K562 (cell line): Measurements from ENCODE around the gene TBL1XR1.

Experiments
- ATF7 ChIP-seq: fragments of 450-650 bp; IDR thresholded peaks from 2 replicates; pipeline ENCODE4 v1.7.1; 2014; ENCODE audit warnings: mild to moderate bottlenecking, moderate library complexity
- CAMTA2 ChIP-seq: fragments of 250-450 bp; sonication (Bioruptor Pico); conservative IDR thresholded peaks from 2 replicates; pipeline ENCODE4 v1.5.1; 2022
- ESRRA ChIP-seq: fragments of 450-650 bp; IDR thresholded peaks from 2 replicates; pipeline ENCODE4 v1.6.1; 2014; ENCODE audit warnings: low read depth, mild to moderate bottlenecking, moderate library complexity, borderline replicate concordance
- FOXM1 ChIP-seq, 2 experiments: fragments of 450-650 bp in 1 of 2; sonication (generic) in 1 of 2; formaldehyde crosslinking in 1 of 2; IDR thresholded peaks; 2 replicates each; pipeline versions ENCODE4 v1.6.1 to v1.9.0; 2017 to 2022; ENCODE audit warnings: low read depth in 2 of 2, mild to moderate bottlenecking in 2 of 2, missing genetic modification reagents in 1 of 2, moderate library complexity in 1 of 2
- GATA2 ChIP-seq: sonication (generic); formaldehyde crosslinking; IDR thresholded peaks from 2 replicates; pipeline ENCODE4 v1.4.0; 2020; ENCODE audit warnings: mild to moderate bottlenecking, missing genetic modification reagents
- HNRNPLL ChIP-seq: fragments of 200-400 bp; formaldehyde crosslinking; IDR thresholded peaks from 2 replicates; pipeline ENCODE4 v1.6.1; 2017; ENCODE audit warnings: low read length, low read depth, mild to moderate bottlenecking; ENCODE audit not compliant: poor library complexity, severe bottlenecking
- NCOA1 ChIP-seq: fragments of 450-650 bp; IDR thresholded peaks from 2 replicates; pipeline ENCODE4 v1.6.1; 2016; ENCODE audit warnings: low read depth
- POLR2A ChIP-seq: fragments of 450-650 bp; conservative IDR thresholded peaks from 2 replicates; pipeline ENCODE4 v1.6.1; 2016
- ZNF24 ChIP-seq: fragments of 450-650 bp; IDR thresholded peaks from 2 replicates; pipeline ENCODE4 v1.6.1; 2016
- TF ChIP-seq, protein P1 (sequence below), 3 experiments: IDR thresholded peaks in 2 of 3; conservative IDR thresholded peaks in 1 of 3; 2 replicates each; pipeline ENCODE4 v1.5.1; 2011 to 2012; ENCODE audit warnings: low read length in 3 of 3, mild to moderate bottlenecking in 3 of 3, control low read depth in 2 of 3, improper control_type of control experiment in 1 of 3, inconsistent platforms in 1 of 3, low read depth in 1 of 3, mixed read lengths in 1 of 3, moderate library complexity in 1 of 3; ENCODE audit not compliant: insufficient read depth in 2 of 3

GRCh38 chr3:177146646-177147045, 50.6 kb downstream of the TBL1XR1 start:
- TF ChIP-seq GATA2 (CRISPR knock-in tag) (no peak), CAMTA2 (no peak), ZNF24 (no peak), HNRNPLL (no peak), FOXM1 (IDR thresholded peaks at IDR 0.05; ENCODE audit: low read depth) (no peak), FOXM1 (CRISPR knock-in tag; IDR thresholded peaks at IDR 0.05; ENCODE audit: low read depth) (no peak), ATF7 (no peak), POLR2A (no peak), ESRRA (no peak), NCOA1 (no peak)
- TF ChIP-seq, protein P1, sequence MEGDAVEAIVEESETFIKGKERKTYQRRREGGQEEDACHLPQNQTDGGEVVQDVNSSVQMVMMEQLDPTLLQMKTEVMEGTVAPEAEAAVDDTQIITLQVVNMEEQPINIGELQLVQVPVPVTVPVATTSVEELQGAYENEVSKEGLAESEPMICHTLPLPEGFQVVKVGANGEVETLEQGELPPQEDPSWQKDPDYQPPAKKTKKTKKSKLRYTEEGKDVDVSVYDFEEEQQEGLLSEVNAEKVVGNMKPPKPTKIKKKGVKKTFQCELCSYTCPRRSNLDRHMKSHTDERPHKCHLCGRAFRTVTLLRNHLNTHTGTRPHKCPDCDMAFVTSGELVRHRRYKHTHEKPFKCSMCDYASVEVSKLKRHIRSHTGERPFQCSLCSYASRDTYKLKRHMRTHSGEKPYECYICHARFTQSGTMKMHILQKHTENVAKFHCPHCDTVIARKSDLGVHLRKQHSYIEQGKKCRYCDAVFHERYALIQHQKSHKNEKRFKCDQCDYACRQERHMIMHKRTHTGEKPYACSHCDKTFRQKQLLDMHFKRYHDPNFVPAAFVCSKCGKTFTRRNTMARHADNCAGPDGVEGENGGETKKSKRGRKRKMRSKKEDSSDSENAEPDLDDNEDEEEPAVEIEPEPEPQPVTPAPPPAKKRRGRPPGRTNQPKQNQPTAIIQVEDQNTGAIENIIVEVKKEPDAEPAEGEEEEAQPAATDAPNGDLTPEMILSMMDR (IDR thresholded peaks at IDR 0.05 in 2 of 3, conservative IDR thresholded peaks at IDR 0.05 in 1 of 3; ENCODE audit: insufficient read depth in 2 of 3, low read depth in 1 of 3, low read length in 3 of 3) = no peak
